Measurements from ENCODE around the gene EID3. TPM values are rescaled to one million over a fixed set of nuclear protein-coding genes. Genes with fewer than 3 reads are reported as not detected.
A peak's percentile ranks its signal among the peaks of the same experiment; 100 is the strongest.
"Not testable (repeated sequence)": the region's sequence is repeated elsewhere in the genome, so short reads cannot be mapped to it uniquely, and the experiment has no call there.

Gene EID3
- total and polyA plus RNA-seq, 10 of the 15 experiments (the other 5 are each of a cell fraction or from before 2014, with no cell fraction given): 0.92 to 7.0 (median 4.3) TPM

- H3K4me3 ChIP-seq: no peak overlapping the region
- no peaks in the 10 kb centered on the region; the same call in 1 of the 2 replicates for H3K4me1 ChIP-seq (ENCODE audit: control insufficient read depth, insufficient read depth, low read length)
- ChIA-PET CTCF (interaction anchor here (1.6 kb wide), 2 partner anchors 9 to 77 kb away, joined by 3 to 5 read pairs; no protein-coding TSS in a partner anchor), RAD21 (ENCODE audit: unreplicated experiment) (no interaction called here), SMC1A (ENCODE audit: uncharacterized antibody, unreplicated experiment) (interaction anchor here (8.1 kb wide), 1 partner anchor 16 kb away, joined by 58 read pairs; no protein-coding TSS in a partner anchor), POLR2A (interaction anchor here (0.5 to 2.1 kb wide), 3 partner anchors 9 to 12 kb away, joined by 5 to 8 read pairs (median 8); partner anchors contain the start of gene EID3)
- H3K27me3 ChIP-seq (replicated peaks in 1 of 2; ENCODE audit: control insufficient read depth in 2 of 2, insufficient read depth in 2 of 2, low read length in 1 of 2): no peaks in the 10 kb centered on the region
- no peaks in the 10 kb centered on the region for H3K9me3 ChIP-seq (replicated peaks; ENCODE audit: control insufficient read depth, insufficient read depth, low read length)
- no peak overlapping the region for H3K27ac ChIP-seq (ENCODE audit: control insufficient read depth, insufficient read depth)
- H4K20me1 ChIP-seq (ENCODE audit: control insufficient read depth, insufficient read depth): no peaks in the 10 kb centered on the region; the same call in 1 of the 2 replicates
- no peak for ATAC-seq
- BruUV-seq (replicated peaks): TSS peak; percentile 7
- in situ Hi-C loops (cut with MboI): no loop called here
- no peak for DNase-seq (ENCODE audit: low read depth, low spot score)
- intact Hi-C loops (cut with micrococcal nuclease; ENCODE audit: unreplicated experiment): no loop called here
- H3K4me2 ChIP-seq (ENCODE audit: control insufficient read depth, insufficient read depth): no peak overlapping the region
- peaks cover 74% of the 10 kb centered on the region for H3K79me2 ChIP-seq (ENCODE audit: control insufficient read depth, insufficient read depth, low read length)
- WGBS (ENCODE audit: insufficient coverage, insufficient replicate concordance, low lambda C conversion rate, missing lambda C conversion rate): 99% methylated on average over 8 of the region's 12 CpGs
- no peak for FAIRE-seq
- no peak overlapping the region for H3K9ac ChIP-seq (ENCODE audit: control insufficient read depth, insufficient read depth, low read length)
- H2AFZ ChIP-seq (ENCODE audit: control insufficient read depth, low read depth, low read length): no peak overlapping the region
- peaks cover 7 to 27% of the 10 kb centered on the region in 2 experiments for H3K36me3 ChIP-seq (ENCODE audit: control insufficient read depth in 2 of 2, insufficient read depth in 2 of 2, low read length in 1 of 2)
- TF ChIP-seq RUNX3 (IDR thresholded peaks at IDR 0.05; ENCODE audit: low read length): no peak
- TF ChIP-seq BHLHE40 (IDR thresholded peaks at IDR 0.05; ENCODE audit: borderline replicate concordance in 1 of 2, low read depth in 2 of 2, low read length in 1 of 2): no peak
- no peak for TF ChIP-seq RBBP5 (conservative IDR thresholded peaks at IDR 0.05)
Observed at GRCh38 chr12:104292872-104293794, 10.4 kb upstream of the EID3 start.

- in situ Hi-C loops (cut with MboI): not testable (repeated sequence)
- 95% methylated on average over 15 of the region's 17 CpGs for WGBS (ENCODE audit: insufficient coverage, insufficient replicate concordance, low lambda C conversion rate, missing lambda C conversion rate)
Observed at GRCh38 chr12:104294158-104294859, 9.2 kb upstream of the EID3 start.

More at GRCh38 chr12:104294158-104294859, 9.2 kb upstream of the EID3 start:
- FAIRE-seq; H3K4me2 ChIP-seq (ENCODE audit: control insufficient read depth, insufficient read depth); DNase-seq (ENCODE audit: low read depth, low spot score); H3K4me3 ChIP-seq; BruUV-seq (replicated peaks); H3K4me1 ChIP-seq (ENCODE audit: control insufficient read depth, insufficient read depth, low read length); H4K20me1 ChIP-seq (ENCODE audit: control insufficient read depth, insufficient read depth); H2AFZ ChIP-seq (ENCODE audit: control insufficient read depth, low read depth, low read length); H3K9me3 ChIP-seq (replicated peaks; ENCODE audit: control insufficient read depth, insufficient read depth, low read length); H3K27me3 ChIP-seq (replicated peaks in 1 of 2; ENCODE audit: control insufficient read depth in 2 of 2, insufficient read depth in 2 of 2, low read length in 1 of 2); RAD21 ChIA-PET (ENCODE audit: unreplicated experiment); H3K27ac ChIP-seq (ENCODE audit: control insufficient read depth, insufficient read depth); POLR2A ChIA-PET; ATAC-seq; H3K9ac ChIP-seq (ENCODE audit: control insufficient read depth, insufficient read depth, low read length): not testable (repeated sequence)
- Histone ChIP-seq H3K79me2 (ENCODE audit: control insufficient read depth, insufficient read depth, low read length) (peaks cover 69% of the 10 kb centered on the region), H3K36me3 (ENCODE audit: control insufficient read depth in 2 of 2, insufficient read depth in 2 of 2, low read length in 1 of 2) (peaks cover 7 to 27% of the 10 kb centered on the region in 2 experiments)
- ChIA-PET CTCF (interaction anchor here (1.4 to 1.6 kb wide), 2 partner anchors 78 to 87 kb away, joined by 3 to 6 read pairs; no protein-coding TSS in a partner anchor), SMC1A (ENCODE audit: uncharacterized antibody, unreplicated experiment) (interaction anchor here (0.8 to 1.2 kb wide), 3 partner anchors 64 to 185 kb away, joined by 3 to 5 read pairs (median 3); partner anchors contain the start of gene TXNRD1)
- intact Hi-C loops (cut with micrococcal nuclease; ENCODE audit: unreplicated experiment): loop anchor here (2.0 kb wide), 1 partner anchor 80 kb away; the partner anchor contains the start of gene TXNRD1
- TF ChIP-seq RAD21 (IDR thresholded peaks at IDR 0.05; ENCODE audit: insufficient read depth, low read depth, low read length): peak; percentile 40; the same call in 1 of the 2 replicates
- TF ChIP-seq ZBTB33 (IDR thresholded peaks at IDR 0.05): peak; percentile 58; the same call in 1 of the 2 replicates
- peak in 2 of 3 experiments; percentile 8 to 23; a peak in 2 of 6 replicates for TF ChIP-seq CTCF (IDR thresholded peaks at IDR 0.05 in 2 of 3, conservative IDR thresholded peaks at IDR 0.05 in 1 of 3; ENCODE audit: control insufficient read depth in 2 of 3, extremely low read depth in 1 of 3, insufficient read depth in 1 of 3, low read depth in 3 of 3, low read length in 3 of 3)

All from GM12878 (cell line).